Metanephros (tissue), 1 donor: ENCODE results near the gene ZNF561. TPM values are rescaled to one million over a fixed set of nuclear protein-coding genes. Genes with fewer than 3 reads are reported as not detected.

Experiments used
- total RNA-seq: library from RNA; depleted of rRNA; stranded (reverse); fragments of >200 nt; gene quantifications from one replicate; pipeline ENCODE4 v1.2.3, GENCODE V29; 2014

Gene ZNF561
- 42.0 TPM for total RNA-seq

GRCh38 chr19:9621156-9622037 lies at the start of gene ZNF561:
ZNF561 (minus strand) TSS chr19:9621232; CDS start chr19:9619456, 1,776 bp downstream.

GRCh38 chr19:9584073-9584833 lies 36.8 kb downstream of the ZNF561 start, which contains the start of gene ZNF121:
ZNF121 (minus strand) TSS chr19:9584504; CDS start chr19:9568097, 16,407 bp downstream.

Other genes with a start within 250 kb of the ZNF561 start
- gene ZNF266, start 185.7 kb downstream of the ZNF561 start, total RNA-seq, result 21.4 TPM
- gene ZNF560, start 122.6 kb downstream of the ZNF561 start, total RNA-seq, result not detected
- gene ZNF426, start 82.6 kb downstream of the ZNF561 start, total RNA-seq, result 21.9 TPM
- 47.3 TPM for gene ZNF121, start 36.7 kb downstream of the ZNF561 start, total RNA-seq
- gene ZNF562, start 53.9 kb upstream of the ZNF561 start, total RNA-seq, result 35.2 TPM
- gene ZNF846, start 147.5 kb upstream of the ZNF561 start, total RNA-seq, result 34.4 TPM
- 29.4 TPM for gene FBXL12, start 197.8 kb upstream of the ZNF561 start, total RNA-seq
- 91.3 TPM for gene UBL5, start 206.7 kb upstream of the ZNF561 start, total RNA-seq
- gene PIN1, start 214.1 kb upstream of the ZNF561 start, total RNA-seq, result 70.5 TPM